GM21786 (cell line): ENCODE data around the gene TCFL5.

Experiments
- ATAC-seq: cut with Tn5 transposase; IDR thresholded peaks from one replicate; pipeline ENCODE4 v1.9.1; 2021; ENCODE audit not compliant: unreplicated experiment

Gene TCFL5

DNA sequence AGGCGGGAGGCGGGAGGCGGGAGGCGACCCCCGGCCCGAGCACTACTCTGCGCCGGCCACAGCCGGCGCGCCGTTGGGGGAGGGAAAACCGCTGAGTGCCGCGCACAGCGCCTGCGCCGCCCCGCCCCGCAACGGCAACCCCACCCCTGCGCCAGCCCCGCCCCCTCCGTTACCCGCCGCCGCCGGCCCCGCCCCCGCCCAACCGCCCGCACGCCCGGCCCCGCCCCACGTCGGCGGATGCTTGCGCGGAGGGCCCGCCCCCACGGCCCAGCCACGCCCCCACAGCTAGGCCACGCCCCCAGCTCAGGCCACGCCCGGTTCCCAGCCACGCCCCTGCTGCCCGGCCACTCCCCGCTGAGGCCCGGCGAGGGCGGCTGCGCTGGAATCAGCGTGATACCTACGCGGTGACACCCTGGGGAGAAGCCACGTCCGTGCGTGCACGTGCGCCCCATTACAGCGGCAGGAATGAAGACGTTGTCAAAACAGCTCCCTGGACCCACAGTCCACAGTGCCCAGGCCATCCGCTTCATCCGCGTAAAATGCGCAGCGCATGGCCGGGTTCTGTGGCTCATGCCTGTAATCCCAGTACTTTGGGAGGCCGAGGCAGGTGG is at the start of gene TCFL5:
TSS of gene TCFL5 (minus strand) at position 97 of the 611 bp plus-strand sequence. CDS start 152 bp downstream, outside the sequence.
- ATAC-seq = peak; percentile 65

DNA sequence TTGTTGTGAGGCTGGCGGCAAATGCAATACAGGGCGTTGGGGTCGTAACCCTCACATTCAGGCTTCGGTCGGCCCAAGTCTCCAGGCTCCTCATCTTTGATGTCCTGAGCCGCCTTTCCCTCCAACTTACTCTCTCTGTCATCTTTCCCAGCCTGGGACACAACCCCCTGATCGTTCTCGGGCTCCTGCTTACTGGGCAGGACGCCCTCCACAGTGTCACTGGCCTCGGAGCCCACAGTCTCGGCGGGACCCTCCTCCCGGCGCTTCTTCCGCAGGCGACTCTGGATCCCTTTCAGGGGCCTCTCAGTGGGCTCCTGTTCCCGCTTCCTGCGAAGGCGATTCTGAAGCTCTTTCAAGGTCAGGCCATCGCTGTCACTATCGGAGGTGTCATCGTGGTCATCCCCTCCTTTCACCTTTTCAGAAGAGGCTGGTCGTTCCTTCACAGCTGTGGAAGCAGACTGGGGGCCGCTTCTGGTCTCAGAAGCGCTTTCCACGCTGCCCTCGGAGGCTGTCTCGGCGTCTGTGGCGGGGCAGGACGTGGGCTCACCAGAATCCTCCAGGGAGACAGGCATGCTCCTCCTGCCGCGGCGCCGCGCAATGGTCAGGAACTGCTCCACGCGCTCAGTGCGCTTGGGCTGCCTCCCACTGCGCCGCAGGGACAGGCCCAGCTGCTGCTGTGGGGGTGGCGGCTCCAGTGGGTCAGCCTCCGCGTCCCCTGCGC is 49.3 kb upstream of the TCFL5 start:
- no peak for ATAC-seq

DNA sequence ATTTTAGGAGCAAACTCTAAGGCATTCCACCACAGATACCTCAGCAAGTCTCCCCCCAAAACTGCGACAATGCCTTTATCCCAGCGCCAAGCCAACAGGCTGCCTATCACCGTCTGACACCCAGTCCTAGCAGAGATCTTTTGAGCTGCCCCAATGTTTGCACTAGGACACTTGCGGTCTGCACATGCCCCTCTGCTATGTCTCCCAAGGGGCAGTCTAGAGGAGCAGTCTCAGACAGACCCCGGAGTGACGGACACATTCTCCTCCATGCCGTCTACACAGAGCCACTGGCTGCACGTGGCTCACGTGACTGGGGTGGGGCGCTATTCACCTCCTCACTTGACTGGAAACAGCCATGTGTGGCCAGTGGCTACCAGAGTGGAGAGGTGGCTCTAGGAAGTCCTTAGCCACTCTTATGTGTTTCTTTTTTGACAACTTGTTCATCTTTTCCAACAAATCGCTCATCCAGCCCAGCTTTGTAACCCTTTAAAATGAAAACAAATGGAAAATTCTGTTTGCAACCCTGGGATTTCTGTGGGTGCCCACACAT is 48.7 kb upstream of the TCFL5 start:
- ATAC-seq = no peak

DNA sequence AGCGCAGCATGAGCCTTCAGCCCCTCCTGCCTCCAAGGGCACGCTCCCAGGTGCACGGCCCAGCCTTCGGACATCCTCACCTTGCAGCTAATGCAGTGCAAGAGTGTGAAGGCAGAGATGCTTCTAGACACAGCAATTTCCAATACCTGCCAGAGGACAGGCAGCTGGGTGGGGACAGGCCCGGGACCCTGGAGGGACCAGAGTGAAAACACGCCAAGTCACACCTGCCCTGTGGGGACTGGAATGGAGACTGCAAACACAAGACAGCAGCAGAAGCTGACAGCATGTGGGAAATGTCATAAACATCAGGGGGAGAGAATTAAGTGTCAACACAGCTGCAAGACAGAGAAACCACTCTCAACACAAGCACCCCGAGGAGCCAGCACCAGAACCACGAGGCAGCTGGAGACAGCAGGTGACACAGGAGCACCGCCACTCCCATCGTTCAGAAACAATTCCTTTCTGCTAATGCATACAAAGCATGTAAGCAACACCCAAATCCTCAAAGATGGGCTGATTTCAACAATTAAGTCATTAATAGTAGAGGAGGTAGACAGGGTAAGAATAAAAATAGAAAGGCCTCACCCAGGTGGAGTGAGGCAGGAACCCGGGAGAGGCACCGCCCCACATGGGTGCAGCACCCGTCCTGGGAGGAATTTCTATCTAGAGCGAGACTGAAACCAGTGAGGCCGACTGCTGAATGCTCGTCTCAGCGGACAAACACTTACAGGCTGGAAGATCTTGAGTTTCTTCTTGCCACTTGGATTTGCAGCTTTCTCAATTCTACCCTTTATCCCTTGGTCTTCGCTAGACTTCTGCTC is 47.6 kb upstream of the TCFL5 start:
- ATAC-seq = no peak

DNA sequence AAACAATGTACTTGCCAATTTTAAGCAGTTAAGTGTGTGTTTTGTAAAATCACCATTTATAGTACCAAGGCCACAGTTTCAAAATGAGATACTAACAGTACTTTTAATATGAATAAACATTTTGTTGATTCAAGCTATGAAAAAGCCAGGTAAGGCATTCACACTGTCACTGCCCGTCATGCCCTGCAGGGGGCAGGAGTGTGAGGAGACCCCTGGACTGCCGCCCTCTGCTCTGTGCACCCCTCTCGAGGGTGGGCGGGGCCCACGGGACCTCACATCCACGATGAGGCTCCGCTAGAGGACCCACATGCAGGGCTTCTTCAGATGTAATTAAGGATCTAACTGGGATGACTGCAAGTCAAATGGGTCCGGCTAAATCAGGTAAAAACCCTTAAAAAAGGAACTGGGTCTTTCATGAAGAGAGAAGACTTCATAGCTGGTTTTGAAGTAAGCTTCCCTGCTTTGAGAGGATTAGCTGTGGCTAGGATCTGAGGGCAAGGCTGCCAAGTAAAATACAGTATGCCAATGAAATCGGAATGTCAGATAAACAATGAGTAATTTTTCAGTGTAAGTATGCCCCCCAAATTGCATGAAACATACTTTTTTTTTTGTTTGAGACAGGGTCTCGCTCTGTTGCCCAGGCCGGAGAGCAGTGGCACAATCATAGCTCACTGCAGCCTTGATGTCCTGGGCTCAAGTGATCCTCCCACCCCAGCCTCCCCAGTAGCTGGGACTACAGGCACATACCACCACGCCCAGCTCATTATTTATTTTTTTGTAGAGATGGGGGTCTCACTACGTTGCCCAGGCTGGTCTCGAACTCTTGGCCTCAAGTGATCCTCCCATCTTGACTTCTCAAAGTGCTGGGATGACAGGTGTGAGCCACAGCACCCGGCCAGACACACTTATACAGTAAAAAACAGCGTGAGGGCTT is 46.0 kb upstream of the TCFL5 start:
- ATAC-seq = no peak

DNA sequence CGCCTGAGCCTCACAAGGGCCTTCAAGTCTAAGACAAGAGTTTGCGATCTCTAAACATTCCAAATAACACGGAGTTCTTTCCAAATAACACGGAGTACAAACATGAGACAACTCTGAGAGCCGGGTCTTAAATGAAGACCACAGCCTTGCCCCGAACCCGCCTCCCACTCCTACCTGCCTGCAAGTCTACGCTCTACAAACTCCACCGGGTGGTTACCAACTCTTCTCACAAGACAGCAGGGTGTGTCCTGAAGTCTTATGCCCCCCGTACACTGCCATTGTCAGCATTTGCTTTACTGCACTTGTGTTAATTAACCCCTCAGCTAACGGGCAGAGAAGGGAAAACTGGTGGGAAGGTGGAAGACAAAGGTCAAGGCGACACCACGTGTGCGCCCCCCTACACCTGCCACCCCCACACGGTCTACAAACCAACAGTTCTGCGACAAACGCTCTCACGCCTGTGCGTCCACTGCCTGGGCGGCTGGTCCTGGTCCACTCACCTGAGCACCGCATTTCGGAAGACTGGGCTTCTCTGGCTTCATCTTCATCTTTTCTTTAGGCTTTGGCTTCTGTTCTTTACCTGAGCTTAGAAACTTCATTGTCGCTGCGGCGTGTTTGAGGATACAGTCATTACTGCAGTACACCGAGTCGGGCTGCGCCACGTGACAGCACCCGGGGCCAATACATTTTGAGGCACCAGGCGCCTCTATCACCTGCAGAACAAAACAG is 45.2 kb upstream of the TCFL5 start:
- ATAC-seq = no peak

DNA sequence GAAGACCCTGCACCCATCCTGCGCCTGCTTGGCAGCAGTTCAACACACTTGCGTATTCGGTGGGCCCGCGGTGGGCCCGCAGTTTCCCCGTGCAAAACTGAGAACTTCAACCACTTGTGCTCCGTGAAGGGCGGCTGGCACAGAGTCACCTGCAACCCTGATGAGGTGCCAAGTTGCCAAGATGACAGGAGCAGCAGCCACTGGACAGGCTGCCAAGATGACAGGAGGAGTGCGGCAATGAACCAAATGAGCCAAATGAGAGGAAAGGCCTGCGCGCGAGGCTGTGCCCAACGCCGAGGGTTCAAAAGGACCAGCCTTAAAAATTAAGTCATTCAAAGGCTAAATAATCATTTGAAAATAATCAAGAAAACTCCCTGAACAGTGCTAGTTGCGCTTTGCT is 44.6 kb upstream of the TCFL5 start:
- ATAC-seq = no peak

DNA sequence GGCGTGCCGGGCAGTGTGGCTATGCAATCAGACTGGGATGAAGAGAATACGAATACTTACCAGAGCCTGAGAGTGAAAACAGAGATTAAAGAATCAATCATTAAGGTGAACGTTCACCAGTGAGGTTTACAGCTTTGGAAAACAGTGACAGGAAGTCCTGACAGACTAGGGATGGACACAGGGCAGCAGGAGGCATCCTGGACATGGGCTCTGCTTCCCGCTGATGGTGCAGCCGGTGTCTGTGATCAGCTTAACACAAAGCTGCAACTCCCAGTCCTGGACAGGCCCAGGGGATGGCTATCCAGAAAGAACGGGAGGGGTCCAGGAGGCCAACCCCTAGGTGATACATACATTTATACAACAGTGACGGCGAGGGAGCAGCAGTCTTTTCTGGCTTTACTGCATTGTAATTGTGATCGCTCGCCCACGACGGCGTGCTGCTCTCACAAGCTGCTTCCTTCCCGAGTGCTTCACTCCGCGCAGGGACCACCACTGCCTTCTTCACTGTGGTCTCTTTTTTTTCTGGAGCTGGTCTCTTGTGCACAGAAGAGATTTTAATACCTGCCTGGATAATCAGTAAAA is 44.0 kb upstream of the TCFL5 start:
- no peak for ATAC-seq

DNA sequence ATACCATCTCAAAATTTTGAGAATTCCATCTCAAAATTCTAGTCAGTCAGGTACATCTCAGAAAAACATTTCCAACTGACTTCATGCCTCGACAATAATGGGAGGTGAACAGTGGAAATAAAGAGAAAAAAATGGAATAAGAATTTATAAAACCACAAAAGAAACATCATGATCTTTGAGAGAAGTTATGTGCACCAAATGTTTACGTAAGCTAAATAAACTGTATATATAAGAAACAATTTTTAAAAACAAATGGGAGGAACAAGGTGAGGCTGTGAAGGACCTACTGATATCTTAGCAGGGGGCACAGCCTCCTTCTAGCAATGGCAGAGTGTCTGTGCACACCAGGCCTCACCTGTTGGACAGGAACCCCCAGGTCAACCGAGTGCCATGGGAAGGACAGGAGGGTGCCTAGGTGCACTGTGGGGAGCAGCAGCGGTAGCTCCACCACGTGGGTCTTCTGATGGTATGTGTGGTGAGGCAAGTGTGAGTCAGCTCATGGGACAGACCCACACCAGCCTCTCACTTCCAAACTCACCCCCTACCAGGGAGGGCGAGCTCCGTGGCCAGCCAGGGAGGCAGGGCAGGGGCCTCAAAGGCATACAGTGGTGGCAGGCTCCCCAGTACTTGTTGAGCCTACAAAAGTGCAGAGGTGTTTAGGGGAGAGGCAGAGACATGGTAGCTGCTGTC is 41.4 kb upstream of the TCFL5 start:
- no peak for ATAC-seq

DNA sequence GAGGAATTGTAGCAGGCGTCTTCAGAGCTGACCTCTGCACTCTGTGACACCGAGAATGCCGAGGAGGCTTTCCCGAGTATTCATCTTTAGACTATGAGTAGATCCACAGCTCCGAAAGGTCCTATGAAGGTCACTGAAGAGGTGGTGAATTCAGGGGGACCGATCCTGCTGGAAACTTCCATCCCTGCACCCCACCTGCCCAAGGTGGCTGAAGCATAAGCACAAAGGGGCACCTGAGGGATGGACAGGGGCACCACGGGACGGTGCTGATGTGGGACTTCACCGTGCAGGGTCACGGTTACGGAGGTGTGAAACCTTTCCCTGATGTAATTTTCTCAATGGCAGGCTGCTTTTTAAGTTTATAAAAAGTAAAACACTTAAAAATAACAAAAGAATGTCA is 40.3 kb upstream of the TCFL5 start:
- no peak for ATAC-seq

DNA sequence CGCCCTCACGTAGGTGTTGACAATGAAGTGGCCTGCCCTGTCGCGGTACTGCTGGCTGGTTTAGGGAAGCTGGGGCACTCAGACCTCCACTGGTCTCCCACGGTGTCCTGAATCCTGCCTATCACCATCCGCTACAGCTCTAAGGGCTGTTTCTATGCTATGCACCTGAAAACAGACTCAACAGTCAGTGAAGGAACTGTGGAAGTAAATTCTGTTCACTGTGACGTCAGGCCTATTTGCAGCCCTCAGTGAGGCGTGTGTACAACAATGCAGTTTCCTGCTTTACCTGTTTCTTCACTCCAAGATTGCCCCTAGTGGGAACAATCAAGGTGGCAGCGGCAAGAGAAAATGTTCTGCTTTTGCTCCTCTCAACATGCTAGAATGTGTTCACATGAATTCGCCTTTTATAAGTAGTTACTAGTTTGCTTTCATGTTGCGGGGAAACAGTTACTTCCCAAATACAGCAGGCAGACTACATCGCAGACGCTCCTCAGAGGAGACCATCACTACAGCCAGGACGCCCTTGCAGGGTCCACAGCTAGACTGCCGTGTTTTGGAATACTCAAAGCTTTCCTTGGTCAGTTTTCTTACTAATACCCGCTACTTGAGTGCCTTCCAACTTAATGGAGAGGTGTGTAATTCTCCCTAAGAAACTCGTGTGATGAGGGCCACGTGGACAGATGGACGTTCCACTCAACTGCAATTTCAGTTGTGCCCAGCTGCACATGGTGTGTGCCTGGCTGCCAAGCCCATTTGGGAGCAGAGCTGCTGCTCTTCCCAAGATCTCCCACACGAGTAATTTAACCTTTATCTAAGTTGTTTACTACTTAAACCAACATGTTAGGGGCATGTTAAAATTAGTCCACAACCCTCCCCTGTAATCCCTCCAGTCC is 39.3 kb upstream of the TCFL5 start:
- ATAC-seq = no peak

DNA sequence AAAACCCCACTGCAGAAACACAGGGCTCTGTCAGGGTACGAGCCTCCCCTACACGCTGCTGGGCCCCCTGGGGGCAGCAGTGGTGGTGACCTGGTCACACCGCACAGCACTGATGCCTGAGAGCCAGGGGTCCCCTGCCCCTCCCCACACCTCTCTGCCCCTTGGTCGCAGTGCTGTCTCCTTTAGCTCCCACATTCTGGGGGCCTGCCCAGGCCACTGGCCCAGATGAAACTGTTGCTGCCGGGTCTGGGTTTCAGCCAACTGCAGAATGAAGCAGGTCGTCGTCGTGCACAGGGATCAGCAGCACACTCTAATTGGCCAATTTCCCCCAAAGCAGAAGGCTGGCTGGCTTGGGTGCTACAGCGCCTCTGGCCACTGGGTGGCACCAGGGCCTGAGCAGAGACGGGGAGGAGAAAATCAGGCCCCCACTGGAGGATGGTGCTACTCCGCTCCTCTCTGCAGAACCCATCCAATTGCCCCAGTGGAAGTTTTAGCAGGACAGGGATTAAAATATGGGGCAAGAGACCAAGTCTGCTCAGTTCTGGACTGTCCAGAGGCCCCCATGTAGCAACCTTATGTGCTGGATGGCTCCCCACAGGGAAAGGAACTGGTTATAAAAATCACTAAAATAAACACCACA is 38.5 kb upstream of the TCFL5 start:
- peak; percentile 76 for ATAC-seq

DNA sequence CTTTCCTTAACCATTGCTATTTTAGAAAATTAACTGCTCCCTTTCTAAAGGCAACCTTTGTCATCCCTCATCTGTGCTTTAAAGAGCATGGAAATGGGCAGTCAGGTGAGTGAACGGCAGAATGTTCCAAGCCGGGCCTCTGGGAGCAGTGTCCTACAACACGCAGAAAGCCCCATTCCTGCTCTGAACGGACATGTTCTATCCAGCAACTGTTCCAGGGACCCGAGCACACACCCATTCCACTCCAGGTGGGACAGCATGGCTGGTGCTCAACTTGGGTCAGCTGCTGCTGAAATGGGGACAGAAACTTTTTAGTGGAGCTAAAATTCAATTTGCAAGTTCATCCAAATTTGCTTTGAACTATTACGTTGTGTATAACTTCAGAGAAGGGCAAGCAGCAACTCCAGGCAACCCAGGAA is 38.0 kb upstream of the TCFL5 start:
- no peak for ATAC-seq

DNA sequence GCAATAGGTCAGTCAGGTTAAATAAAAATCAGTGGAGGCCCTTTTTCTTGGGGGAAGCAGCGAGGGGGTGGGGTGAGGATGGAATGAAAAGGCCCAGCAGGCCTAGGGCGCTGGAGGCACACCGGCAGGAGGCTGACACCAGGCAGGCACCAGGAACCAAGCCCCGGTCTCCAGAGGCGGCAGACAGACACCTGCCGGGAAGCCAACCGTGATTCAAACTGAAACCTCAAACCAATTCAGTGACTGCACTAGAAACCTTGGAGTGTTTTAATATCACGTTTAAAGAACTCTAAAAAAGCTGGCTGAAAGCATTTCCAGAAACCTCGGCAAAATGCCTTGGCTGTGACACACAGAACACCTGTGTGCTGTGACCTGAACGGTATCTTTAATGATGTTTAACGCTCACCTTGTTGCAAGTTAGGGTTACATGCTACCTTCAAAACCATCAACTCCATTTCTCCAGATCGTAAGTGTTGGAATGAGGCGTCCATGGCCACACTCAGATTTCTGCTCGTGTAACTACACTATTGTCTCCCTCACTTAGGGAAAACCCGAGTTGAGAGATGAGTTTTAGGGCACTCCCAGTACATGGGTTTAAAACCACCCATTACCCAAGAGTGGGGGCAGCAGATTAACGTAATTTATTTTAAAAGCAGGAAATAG is 37.5 kb upstream of the TCFL5 start:
- no peak for ATAC-seq

DNA sequence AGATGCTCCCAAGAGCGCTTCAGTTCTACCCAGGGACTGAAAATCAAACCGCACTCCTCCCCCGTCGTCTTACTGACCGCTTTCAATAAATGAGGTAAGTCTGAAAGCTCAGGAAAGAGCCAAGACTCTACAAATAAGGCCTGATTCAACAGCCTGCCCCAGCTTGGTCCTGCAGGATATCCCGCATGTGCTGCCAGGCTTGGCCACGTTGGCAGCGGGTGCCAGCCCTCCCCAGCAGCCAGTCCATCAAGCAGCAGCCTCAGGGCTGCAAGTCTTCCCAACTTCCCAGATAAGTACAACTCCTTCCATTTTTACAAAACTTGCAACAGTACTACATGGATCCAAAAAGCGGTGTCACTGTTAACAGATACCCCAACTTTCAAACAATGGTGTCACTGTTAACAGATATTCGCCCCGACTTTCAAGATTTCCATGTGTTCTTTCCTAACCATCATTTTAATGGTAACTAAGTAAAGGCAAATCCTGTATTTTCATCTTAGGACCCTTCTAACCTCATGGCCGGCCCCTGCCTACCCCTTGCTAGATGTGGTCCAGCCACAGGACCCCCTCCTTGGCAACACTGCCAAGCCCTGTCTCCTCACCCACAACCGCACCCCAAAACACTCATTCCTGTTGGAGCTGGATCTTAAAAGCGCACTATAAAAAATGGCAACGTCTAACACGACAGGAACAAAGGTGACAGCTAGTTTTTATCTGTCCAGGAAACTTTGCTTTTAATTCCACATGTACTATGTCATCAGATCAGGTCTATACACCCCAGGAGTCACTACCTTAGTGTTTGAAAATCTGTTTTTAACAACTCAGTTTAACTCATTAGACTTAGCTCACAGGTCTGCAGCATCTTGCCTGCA is 36.7 kb upstream of the TCFL5 start:
- no peak for ATAC-seq

DNA sequence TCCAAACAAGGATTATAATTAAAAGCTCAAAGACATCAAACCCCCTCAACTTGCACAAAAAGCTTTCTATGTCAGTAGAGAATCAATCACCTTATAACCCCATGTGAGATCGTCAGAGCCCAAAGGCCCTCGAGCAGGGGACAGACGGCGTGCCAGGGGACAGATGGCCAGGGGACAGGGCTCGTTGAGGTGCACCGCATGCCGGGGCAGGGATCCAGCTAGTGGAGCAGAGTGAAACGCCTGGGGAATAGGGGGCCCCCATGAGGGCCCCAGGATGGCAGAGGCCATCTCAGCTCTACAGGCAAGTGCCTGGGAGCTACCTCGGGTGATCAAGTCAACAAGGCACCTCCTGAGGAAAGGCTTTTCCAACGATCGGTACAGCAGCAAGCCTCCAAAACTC is 36.0 kb upstream of the TCFL5 start:
- no peak for ATAC-seq
